Bronchial epithelial cell (primary cell): ENCODE results near the gene TRMU. TPM values are rescaled to one million over a fixed set of nuclear protein-coding genes. Genes with fewer than 3 reads are reported as not detected.
A peak's percentile ranks its signal among the peaks of the same experiment; 100 is the strongest.

Experiments
- DNase-seq: peaks from one replicate; pipeline ENCODE4 v3.0.0-alpha.2; 2010; ENCODE audit warnings: low read depth
- FAIRE-seq: peaks from 2 replicates; lab custom pipeline; 2011; peaks lifted over from hg19 to GRCh38; lab: Jason Lieb, UNC
- H3K27me3 ChIP-seq: 2 replicates; pipeline ENCODE4 v1.5.1; 2011; ENCODE audit warnings: low read length; ENCODE audit not compliant: control insufficient read depth, insufficient read depth
- H3K36me3 ChIP-seq: 2 replicates; pipeline ENCODE4 v1.5.1; 2011; ENCODE audit warnings: low read length; ENCODE audit not compliant: control insufficient read depth, insufficient read depth
- H3K4me3 ChIP-seq: 2 replicates; pipeline ENCODE4 v1.5.1; 2011; ENCODE audit warnings: mild to moderate bottlenecking, low read depth, low read length, control low read depth
- total RNA-seq: library from RNA; depleted of rRNA; stranded (reverse); fragments of >200 nt; gene quantifications from 2 replicates; pipeline ENCODE4 v1.2.1, GENCODE V29; 2014
- TF ChIP-seq, protein P1 (sequence below): IDR thresholded peaks from 2 replicates; pipeline ENCODE4 v1.5.1; 2011; ENCODE audit warnings: mild to moderate bottlenecking, moderate library complexity, low read length, control low read depth, inconsistent platforms; ENCODE audit not compliant: insufficient read depth, severe bottlenecking

The TRMU gene
- total RNA-seq, 1 donor from 2014 or later = 38.7 TPM

DNA sequence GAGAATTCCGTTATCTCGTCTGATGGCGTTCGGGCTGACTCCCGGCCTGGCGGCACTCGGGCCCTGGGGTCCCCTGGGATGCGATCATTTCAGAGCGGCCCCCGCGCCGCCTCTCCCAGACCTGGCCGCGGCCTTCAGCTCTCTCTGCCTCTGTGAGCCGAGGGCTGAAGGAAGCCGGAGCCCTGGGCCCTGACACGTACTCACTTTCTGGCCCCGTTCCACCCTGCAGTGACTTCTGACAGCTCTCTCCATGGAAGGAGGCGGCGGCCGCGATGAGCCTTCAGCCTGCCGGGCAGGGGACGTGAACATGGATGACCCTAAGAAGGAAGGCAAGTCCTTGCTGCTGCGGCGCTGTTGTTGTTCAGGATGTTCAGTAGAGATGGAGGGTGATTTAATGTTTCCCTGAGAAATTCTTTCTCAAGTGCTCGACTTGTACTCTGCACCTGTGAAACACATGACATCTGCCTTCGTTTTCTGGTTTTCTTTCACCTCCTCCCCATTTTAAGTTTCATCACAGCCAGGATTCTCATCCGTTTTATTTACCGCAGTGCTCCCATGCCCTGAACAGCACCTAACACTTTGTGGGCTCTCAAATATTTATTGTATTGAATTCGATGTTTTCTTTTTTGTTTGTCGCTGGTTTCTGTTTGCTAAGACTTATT lies 38.2 kb upstream of the TRMU start:
- no peaks in the 10 kb centered on the region for H3K36me3 ChIP-seq
- FAIRE-seq = no peak

DNA sequence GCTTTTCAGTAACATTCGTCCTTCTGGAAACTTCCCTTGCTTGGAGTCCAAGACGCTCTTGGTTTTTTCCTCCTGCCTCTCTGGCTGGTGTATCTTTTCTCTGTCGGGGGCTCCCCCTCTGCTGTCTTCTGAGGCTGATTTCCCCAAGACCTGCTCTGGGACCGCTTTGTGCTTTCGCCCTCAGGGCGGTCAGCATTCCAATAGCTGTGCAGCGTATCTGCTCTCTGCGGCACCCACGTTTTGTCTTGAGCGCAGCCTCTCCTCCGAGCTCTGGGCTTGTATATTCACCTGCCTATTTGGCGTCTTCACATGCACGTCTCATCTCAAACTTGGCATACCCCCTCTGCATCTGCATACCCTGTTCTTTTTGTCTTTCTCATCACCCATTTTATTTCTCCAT lies 36.4 kb upstream of the TRMU start:
- FAIRE-seq (no peak), DNase-seq (no peak)
- Histone ChIP-seq H3K27me3 (no peaks in the 10 kb centered on the region), H3K36me3 (no peaks in the 10 kb centered on the region), H3K4me3 (no peak overlapping the region)
- TF ChIP-seq, protein P1, sequence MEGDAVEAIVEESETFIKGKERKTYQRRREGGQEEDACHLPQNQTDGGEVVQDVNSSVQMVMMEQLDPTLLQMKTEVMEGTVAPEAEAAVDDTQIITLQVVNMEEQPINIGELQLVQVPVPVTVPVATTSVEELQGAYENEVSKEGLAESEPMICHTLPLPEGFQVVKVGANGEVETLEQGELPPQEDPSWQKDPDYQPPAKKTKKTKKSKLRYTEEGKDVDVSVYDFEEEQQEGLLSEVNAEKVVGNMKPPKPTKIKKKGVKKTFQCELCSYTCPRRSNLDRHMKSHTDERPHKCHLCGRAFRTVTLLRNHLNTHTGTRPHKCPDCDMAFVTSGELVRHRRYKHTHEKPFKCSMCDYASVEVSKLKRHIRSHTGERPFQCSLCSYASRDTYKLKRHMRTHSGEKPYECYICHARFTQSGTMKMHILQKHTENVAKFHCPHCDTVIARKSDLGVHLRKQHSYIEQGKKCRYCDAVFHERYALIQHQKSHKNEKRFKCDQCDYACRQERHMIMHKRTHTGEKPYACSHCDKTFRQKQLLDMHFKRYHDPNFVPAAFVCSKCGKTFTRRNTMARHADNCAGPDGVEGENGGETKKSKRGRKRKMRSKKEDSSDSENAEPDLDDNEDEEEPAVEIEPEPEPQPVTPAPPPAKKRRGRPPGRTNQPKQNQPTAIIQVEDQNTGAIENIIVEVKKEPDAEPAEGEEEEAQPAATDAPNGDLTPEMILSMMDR = no peak

More for the DNA sequence above, 38.2 kb upstream of the TRMU start:
- DNase-seq = peak; percentile 23
- H3K27me3 ChIP-seq = no peaks in the 10 kb centered on the region
- H3K4me3 ChIP-seq = peak overlapping the region; percentile 61
- TF ChIP-seq, protein P1 = no peak

DNA sequence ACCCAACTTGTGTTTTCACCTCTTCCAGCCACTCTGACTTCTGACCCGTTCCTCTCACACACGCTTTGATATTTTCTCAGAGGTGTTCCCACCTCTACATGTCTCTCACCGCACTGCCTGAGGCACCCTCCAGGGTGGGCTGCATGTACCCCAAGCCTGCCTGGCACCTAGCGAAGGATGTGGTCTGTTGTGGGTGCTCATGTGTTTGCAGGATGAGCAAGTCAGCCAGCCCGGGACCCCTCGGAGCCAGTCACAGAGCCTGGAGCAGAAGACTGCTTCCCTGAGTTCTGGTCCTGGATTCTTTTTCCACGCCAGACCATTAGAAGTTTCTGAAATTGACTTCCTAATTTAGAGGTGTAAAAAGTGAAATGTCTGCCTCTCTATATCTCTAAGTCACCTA lies 35.0 kb upstream of the TRMU start:
- no peak overlapping the region for H3K4me3 ChIP-seq
- FAIRE-seq (no peak), DNase-seq (no peak)
- no peaks in the 10 kb centered on the region for H3K27me3 ChIP-seq
- no peaks in the 10 kb centered on the region for H3K36me3 ChIP-seq
- TF ChIP-seq, protein P1 = no peak

DNA sequence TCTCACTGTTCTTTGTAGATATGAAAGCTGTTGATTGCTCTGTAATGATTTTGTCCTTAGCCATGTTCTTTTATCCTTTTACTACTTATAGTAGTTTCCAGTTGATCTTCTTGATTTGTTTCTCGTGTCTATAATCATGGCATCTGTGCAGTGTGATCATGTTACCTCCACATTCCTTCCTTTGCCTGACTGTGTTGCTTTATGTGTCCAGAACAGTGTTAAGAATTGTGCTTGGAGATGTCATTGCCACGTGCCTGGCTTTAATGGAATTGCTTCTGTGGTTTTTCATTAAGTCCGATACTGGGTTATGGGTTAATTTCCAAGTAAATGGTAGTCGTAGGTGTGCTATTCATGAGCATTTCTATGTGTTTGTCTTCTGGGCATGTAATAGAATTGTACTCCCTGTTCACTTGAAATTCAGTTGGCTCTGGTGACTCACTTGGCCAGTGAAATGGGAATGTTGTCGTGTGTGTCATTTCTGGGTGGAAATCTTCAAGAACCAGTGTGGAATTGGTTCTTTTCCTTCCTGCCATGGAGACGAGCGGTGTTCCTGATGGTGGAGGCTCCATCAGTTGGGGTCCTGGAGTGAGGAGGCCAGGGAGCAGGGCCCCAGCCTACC lies 32.1 kb upstream of the TRMU start:
- Histone ChIP-seq H3K4me3 (no peak overlapping the region), H3K27me3 (no peaks in the 10 kb centered on the region), H3K36me3 (peaks cover 1% of the 10 kb centered on the region)
- TF ChIP-seq, protein P1 = no peak
- FAIRE-seq (no peak), DNase-seq (peak; percentile 22)

DNA sequence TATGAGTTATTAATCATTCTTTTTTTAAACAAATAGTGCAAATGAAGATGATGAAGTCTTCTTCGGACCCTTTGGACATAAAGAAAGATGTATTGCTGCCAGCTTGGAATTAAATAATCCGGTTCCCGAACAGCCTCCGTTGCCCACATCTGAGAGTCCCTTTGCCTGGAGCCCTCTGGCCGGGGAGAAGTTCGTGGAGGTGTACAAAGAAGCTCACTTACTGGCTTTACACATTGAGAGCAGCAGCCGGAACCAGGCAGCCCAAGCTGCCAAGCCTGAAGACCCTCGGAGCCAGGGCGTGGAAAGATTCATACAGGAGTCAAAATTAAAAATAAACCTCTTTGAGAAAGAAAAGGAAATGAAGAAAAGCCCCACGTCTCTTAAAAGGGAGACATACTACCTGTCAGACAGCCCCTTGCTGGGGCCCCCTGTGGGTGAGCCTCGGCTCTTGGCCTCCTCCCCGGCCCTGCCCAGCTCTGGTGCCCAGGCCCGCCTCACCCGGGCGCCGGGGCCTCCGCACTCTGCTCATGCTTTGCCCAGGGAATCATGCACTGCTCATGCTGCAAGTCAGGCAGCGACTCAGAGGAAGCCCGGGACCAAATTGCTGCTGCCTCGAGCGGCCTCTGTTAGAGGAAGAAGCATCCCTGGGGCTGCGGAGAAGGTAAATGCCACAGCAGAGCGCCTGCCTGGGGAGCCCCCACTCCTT lies 27.1 kb upstream of the TRMU start:
- Histone ChIP-seq H3K27me3 (no peaks in the 10 kb centered on the region), H3K4me3 (no peak overlapping the region), H3K36me3 (peaks cover 1% of the 10 kb centered on the region)
- TF ChIP-seq, protein P1 = no peak
- no peak for DNase-seq
- no peak for FAIRE-seq
